CD1c-positive myeloid dendritic cell (primary cell): ENCODE measurements around the gene RXRA.

Experiments
- DNase-seq: peaks from one replicate; pipeline ENCODE4 v3.0.0-alpha.2; 2016; ENCODE audit errors: extremely low spot score

The RXRA gene

DNA sequence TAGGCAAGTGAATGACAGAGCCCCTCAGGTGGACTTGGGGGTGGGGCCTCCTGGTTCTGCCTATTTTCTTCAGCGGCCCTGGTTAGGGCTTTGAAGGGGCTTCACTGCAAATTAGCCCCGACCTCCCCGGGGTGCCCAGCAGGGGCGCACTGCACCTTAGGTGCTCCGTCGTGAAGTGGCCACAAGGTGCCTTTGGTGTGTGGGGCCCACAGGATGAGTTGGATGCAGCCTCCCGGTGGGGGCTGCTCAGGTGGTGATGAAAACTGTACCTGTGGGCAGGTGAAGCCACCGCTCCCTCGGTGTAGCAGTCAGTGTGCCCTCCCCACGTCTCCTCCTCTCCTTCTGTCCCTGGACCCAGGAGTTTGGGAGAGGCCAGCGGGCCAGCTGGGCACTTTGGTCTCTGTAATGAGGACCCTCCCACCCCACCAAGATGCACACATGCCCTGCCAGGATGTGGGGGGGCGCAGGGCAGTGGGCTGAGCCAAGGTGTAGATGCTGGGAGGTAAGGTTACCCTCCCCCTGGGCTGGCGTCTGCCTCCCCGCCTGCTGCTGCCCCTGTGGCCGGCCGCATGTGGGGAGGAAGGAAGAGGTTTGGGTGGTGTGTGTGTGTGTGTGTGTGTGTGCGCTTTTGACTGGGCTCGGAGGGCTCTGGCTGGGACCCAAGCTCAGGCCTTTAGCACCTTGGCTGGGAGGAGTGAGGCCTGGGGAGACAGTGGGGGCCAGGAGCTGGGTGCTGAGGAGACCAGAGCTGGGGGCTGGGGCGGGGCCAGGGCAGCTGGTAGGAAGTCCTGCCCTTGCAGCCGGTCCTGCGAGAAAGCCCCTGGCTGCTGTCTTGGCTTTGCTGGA, 55.6 kb downstream of the RXRA start:
- no peak for DNase-seq

DNA sequence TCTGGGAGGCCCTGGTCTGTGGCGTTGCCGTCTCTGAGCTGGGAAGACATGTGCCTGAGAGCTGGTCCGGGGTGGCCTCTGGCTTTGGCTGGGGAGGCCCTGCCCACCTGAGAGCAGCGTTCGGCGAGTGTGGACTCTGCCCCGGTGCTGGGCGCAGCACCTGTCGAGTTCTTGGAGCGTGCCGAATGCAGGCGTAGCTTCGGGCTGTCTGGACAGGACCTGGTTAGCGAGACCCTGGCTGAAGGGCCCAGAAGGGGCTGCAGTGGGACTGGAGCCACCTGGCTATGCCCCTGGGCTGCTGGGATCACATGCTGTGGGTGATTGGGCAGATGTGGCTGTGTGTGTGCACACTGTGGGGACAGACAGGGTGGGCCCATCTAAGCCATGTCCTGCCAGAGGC, 56.5 kb downstream of the RXRA start:
- no peak for DNase-seq

DNA sequence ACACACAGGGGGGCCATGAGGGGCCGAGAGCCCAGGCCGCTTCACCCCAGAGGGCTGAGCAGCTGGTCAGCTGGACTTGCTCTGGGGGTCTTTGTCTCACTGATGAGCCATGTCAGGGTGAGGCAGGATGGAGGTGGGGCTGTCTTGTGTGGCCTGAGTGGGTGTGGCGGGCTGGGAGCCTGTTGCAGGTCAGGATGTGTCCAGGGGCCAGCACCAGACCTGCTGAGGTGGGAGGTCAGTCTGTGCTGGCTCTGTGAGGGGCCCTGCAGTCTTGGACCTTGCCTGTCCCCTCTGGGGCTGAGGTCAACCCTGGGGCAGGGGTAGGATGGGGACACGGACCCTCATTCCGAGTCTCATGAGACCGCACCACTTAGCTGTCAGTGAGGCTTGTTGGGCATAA, 56.9 kb downstream of the RXRA start:
- DNase-seq = no peak

DNA sequence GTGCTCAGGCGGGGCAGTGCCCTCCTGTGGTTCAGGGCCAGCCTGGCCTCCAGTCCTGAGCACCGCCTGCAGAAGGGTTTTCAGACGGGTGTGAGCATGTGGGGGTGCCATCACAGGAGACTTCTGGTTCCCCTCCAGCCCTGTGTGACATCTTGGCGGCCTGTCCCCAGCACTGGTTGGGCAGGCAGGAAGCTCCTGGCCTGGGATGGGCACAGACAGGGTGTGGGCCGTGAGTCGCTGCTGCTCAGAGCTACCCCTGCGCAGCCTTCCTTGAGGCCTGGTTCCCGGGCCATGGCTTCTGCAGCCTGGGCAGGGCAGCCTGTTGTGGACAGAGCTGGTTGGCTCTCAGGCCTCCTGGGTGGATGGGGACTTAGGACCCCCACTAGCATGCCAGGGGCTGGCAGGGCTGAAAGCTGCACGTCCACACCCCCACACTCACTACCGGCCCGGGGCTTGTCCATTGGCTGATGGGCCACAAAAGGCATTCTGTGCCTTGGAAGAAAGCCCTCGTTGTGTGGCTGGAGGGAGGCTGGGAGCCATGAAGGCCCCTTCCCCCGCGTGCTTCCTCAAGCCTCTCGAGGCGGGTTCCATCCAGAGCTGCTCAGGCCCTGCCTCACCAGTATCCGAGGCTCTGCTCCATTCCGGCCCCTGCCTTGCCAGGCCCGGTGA, 58.7 kb downstream of the RXRA start:
- DNase-seq = peak; percentile 64

DNA sequence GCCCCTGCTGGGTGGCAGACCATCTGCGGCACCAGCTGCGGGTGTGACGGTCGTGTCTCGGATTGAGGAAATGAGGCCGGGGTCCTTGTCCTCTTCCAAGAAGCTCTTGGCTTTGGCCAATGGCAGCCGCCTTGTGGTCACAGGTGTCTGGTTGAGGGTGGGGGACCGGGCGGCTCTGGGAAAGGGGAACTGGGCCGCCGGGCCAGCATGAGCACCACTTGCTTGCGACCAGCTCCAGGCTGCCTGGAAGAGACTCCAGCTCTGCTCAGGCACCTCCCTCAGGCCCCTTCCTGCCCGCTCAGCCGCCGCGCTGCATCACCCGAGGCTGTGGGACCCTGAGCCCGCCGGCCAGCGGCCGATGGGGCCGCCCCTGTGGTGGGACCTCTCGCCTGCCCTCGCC, 59.7 kb downstream of the RXRA start:
- DNase-seq = peak; percentile 47

DNA sequence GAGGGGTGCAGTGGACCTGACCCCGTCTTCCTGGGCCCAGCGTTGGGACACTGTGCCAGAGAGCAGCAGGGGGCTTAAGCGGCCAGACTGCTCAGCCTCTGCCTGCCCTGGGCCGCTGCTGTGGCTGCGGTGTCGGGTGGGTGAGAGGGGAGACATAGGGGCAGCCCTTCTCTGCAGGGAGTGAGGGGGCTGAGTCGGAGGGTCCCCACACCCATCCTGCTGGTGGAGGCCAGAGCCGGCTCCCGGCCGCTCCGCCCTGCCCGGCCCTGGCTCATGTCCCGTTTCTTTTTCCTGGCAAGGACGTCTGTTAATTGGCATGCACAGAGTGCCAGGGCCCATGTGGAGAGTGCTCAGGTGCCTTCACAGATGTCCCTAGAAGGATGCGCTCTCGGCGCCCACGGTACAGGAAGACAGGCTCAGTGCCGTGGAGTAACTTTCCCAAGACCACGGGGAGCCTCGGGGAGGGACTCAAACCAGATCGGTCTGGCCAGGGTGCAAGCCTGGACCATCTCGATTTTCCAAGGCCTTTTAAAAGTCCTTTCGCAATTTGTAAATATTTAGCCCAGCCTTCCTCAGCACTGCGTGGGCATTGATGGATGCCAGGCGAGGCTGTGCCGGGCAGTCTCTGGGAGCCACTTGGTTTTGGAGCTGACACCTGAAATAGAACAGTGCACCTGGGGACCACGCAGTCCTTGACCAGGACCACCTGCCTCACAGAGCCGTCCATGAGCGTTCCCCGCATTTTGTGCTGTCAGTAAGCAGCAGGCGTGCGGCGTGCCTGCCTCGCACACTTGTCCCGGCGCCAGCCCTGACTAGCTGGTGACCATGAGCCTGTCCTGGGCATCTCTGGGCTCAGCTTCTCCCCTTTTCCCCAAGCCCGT, 60.9 kb downstream of the RXRA start:
- DNase-seq = no peak

DNA sequence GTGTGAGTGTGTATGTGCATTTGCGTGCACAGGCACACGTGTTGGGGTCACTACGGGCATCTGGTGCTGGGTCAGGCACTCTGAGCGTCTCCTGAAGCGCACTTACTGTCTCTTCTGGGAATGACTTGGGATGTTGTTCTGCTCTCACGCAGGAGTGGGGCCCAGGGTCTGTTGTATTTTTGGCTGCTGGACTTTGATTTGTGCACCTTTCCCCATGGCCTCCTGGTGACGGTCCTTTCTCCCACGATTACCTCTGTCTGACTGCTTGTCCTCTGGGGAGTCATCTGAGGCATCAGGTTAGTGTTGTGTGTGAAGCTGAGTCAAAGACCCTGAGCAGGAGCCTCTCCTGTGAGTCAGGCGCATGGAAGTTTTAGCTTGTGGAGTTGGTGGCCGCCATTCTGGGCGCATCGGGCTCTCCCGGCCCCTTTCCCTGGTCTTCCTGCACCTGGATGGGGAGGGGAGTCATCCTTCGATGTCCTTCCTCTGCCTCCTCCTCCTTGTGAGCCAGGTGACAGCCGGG, 62.1 kb downstream of the RXRA start:
- DNase-seq = no peak

GRCh38 chr9:134388976-134389375, 62.7 kb downstream of the RXRA start:
- DNase-seq = no peak

GRCh38 chr9:134389642-134390041, 63.4 kb downstream of the RXRA start:
- no peak for DNase-seq

GRCh38 chr9:134390537-134390936, 64.3 kb downstream of the RXRA start:
- DNase-seq = peak; percentile 50

GRCh38 chr9:134390947-134391318, 64.7 kb downstream of the RXRA start:
- no peak for DNase-seq

DNA sequence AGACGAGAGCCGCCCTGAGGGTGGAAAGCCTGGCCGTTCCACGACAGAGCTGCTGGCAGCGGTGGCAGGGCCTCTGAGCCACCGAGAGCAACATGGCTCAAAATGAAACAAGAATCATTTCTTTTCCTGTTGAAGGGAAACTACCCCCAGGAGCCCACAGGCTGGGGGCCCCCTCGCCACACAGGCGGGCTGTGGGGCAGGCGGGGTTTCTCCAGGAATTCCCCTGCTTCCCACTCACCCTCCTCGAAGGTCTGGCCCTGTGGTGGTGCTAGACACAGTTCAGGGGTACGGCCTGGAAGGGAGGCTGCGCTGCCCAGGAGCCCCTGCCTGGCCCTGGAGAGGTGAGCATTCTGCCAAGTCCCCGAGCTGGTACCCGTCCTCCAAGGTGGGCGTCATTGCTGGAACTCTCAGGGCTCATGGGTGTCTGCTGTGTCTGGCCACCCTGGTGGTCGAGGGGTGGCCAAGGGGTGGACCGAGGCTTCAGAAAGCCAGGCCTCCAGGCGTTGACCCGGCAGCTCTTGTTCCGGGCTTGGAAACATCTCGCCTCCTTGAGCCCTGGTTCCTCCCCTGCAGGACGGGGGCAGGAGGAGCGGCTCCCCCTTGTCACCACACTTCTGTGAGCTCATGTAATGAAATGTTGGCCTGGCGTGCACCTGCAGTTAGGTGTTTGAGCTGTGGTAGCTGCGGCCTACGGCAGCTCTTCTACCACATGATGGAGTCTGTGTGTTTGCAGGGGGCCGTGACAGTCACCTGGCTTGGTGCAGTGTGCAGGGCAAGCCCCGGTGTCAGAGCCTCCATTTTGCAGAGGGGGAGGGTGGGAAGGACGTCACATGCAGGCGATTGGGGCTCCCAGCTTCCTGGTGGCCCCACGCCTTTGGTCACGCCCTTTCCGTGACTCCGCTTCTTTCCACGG, 65.3 kb downstream of the RXRA start:
- DNase-seq = peak; percentile 37

- DNase-seq = no peak
Observed at GRCh38 chr9:134392900-134393299, 66.6 kb downstream of the RXRA start.

- DNase-seq = no peak
Observed at GRCh38 chr9:134393582-134394280, 67.5 kb downstream of the RXRA start.

- DNase-seq = no peak
Observed at GRCh38 chr9:134395002-134395517, 68.8 kb downstream of the RXRA start.

DNA sequence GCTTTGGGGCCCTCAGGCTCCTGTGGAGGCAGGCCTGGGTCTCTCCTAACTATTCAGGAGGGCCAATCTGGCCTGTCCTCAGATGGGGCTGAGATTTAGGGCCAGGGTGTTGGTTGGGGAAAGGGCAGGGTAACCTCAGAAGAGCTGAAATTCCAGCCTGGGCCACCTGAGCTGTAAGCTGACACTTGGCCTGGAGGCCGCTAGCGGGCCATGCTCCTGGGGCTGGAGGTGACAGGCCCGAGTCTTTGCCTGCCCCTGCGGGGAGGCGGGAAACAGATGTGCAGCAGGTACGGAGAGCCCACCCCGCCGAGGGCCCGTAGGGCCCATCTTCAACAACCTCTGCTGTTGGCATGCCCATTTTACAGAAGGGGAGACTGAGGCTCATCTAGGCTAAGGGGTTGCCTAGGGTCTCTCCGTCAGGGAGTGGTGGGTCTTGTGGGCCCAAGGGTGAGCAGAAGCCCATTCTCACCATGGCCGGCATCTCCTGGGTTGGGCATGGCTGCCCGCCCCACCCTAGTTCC, 69.5 kb downstream of the RXRA start:
- DNase-seq = no peak

GRCh38 chr9:134396258-134396742, 70.0 kb downstream of the RXRA start:
- peak; percentile 82 for DNase-seq

GRCh38 chr9:134396825-134397224, 70.6 kb downstream of the RXRA start:
- DNase-seq = peak; percentile 64

DNA sequence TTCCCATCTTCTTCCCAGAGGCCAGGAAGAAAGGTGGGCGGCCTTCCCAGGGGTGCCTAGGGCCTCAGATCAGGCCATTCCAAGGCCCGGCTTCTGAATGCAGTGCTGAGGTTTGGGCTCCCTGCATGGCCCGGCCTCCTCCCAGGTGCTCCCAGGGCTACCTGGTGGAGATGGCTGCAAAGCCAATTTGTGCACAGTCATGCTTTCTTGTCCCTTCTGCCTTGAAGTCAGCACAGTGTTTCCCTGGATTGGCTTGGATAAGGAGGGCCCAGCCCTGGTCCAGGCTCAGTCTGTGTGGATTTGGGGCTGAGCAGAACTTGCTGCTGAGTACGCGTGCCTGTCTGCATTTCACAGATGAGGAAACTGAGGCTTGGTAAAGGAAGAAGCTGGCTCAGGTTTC, 72.5 kb downstream of the RXRA start:
- no peak for DNase-seq
